ENCODE results near the gene GARS1. TPM values are rescaled to one million over a fixed set of nuclear protein-coding genes. Genes with fewer than 3 reads are reported as not detected.
A peak's percentile ranks its signal among the peaks of the same experiment; 100 is the strongest.

Gene GARS1, protein sequence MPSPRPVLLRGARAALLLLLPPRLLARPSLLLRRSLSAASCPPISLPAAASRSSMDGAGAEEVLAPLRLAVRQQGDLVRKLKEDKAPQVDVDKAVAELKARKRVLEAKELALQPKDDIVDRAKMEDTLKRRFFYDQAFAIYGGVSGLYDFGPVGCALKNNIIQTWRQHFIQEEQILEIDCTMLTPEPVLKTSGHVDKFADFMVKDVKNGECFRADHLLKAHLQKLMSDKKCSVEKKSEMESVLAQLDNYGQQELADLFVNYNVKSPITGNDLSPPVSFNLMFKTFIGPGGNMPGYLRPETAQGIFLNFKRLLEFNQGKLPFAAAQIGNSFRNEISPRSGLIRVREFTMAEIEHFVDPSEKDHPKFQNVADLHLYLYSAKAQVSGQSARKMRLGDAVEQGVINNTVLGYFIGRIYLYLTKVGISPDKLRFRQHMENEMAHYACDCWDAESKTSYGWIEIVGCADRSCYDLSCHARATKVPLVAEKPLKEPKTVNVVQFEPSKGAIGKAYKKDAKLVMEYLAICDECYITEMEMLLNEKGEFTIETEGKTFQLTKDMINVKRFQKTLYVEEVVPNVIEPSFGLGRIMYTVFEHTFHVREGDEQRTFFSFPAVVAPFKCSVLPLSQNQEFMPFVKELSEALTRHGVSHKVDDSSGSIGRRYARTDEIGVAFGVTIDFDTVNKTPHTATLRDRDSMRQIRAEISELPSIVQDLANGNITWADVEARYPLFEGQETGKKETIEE
- 100 to 1,000 TPM in 1 of 4 donors, 10 to 100 TPM in 3; 79.8 to 101 (median 88.6) TPM for polyA plus RNA-seq (ENCODE audit: insufficient read length in 4 of 4)

DNA sequence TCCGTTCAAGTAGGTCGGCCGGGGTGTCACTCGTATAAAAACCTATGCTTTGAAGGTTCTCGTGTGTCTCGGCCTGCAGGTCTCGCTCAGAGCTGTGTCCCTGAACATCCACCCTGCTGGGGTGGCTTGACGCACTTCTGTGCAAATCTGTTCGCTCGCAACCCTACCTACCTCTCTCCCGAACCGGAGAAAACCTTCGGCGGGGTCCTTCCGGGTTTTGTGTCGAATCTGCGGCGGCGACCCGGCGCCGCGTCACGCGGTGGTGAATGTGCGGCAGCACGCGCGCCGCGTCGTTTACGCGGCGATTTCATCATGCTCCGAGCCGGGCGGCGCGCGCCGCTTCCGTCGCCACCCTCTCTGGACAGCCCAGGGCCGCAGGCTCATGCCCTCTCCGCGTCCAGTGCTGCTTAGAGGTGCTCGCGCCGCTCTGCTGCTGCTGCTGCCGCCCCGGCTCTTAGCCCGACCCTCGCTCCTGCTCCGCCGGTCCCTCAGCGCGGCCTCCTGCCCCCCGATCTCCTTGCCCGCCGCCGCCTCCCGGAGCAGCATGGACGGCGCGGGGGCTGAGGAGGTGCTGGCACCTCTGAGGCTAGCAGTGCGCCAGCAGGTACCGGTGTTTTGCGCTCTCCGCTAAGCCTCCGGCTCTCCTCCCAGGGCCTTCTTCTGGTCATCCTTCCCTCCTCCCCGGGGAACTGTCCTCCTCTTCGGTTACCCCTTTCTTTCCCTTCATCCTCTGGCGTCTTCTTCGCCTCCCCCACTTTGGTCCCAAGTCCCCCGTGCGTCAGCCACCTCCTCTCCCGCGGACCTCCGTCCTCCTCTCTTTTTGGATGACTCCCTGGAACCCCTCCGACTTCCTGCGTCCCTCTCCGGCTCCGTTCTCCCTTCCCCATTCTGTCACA lies at the start of gene GARS1:
Gene GARS1 (plus strand): TSS at position 339 of the 896 bp plus-strand sequence. CDS start 44 bp downstream, at position 383.
- peak; percentile 81 to 82 (median 82) for DNase-seq (ENCODE audit: low read depth in 4 of 4, low spot score in 3 of 4)

DNA sequence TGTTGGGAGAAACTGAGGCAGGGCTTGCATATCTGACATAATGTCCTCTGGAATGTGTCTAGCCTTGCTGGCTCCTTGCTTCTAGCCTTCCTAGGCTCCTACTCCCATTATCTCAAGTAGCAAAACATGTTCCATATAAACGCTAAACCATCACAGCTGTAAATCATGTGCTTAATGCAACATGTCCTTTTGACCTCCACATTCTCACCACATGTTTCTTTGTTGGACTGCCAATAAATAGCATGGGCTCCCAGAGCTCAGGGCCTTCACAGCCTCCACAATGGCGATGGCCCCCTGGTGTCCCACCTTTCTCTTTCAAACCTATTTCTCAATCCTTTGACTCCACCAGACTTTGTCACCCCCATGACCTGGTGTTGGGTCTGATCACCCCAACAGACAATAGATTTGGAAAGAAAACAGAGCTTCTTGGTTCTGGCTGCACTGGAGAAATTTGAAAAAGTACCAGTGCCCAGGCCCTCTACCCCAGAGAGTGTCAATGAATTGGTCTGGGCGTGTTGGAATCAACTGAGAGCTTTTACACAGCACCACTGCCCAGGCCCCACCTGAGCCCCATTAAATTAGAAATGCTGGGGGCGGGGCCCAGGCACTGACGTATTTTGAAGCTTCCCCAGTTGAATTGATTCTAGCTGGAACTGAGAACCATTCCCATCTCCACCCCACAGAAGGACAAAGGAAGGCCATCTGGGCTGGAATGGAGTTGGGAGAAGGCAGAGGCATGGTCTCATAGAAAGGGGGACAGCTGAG lies 48.7 kb upstream of the GARS1 start:
- no peak for DNase-seq (ENCODE audit: low read depth in 4 of 4, low spot score in 3 of 4)

DNA sequence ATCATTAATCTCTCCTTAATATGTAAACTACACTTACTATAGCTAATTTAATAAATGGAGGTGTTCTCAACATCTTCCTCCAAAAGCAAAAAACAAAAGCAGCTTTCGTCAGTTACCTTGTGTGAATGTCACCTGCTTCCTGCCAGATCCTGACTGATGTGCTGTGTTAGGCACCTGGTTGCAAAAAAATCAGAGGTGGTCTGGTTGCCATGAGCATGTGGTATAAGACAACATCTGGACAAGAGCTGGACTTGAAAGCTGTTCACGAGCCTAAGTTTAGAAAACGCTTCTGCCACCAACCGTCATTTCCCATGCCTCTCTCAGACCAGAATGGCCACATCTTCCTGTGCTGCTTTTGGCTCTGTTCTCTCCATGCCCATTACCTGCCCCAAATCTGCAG lies 48.1 kb upstream of the GARS1 start:
- no peak for DNase-seq (ENCODE audit: low read depth in 4 of 4, low spot score in 3 of 4)

DNA sequence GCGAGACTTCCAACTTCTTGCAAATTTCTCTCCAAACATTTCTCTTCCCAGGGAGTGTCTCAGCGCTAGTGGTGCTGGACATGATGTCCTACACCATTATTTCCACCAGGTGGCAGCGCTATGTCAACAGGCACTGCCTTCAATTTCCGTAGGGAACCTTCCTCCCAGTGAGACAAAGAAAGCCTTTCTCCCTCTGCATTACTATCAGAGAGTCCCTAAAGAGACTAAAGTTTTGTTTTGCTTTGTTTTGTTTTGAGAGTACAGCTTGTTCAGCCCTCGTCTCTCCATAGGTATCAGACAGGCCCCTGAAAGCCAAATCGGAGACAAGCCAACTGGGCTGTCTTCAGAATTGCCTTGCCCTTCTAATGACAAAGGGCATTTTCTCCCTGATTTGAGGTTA lies 45.8 kb upstream of the GARS1 start:
- peak in 3 of 4 donors; percentile 52 to 71 (median 57) for DNase-seq (ENCODE audit: low read depth in 4 of 4, low spot score in 3 of 4)

DNA sequence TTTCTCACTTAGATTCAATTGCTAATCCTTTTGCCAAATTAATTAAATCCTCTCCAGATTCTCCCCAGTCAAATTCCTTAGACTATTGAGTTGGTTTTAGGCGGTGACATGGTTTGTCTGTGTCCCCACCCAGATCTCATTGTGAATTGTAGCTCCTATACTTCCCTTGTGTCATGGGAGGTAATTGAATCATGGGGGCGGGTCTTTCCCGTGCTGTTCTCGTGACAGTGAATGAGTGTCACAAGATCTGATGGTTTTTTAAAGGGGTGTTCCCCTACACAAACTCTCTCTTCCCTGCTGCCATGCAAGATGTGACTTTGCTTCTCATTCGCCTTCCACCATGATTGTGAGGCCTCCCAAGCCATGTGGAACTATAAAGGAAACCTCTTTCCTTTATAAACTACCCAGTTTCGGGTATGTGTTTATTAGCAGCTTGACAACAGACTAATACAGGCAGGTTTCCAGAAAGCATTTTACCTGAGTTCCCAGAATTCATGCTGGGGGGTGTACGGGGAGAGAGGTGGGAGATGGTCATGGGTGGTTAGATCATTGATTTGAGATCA lies 44.7 kb upstream of the GARS1 start:
- no peak for DNase-seq (ENCODE audit: low read depth in 4 of 4, low spot score in 3 of 4)

DNA sequence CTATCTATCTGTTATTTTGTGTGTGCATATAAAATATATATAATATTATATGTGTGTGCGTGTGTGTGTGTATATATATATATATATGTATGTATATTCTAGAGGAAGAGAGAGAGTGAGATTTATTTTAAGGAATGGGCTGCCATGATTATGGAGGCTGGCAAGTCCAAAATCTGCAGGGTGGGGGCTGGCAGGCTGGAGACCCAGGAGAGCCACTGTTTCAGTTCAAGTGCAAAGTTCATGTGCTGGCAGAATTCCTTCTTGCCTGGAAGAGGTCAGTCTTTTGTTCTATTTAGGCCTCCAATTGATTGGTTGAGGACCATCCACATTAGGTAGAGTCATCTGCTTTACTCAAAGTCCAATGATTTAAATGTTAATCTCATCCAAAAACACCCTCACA lies 42.3 kb upstream of the GARS1 start:
- DNase-seq (ENCODE audit: low read depth in 4 of 4, low spot score in 3 of 4): no peak

DNA sequence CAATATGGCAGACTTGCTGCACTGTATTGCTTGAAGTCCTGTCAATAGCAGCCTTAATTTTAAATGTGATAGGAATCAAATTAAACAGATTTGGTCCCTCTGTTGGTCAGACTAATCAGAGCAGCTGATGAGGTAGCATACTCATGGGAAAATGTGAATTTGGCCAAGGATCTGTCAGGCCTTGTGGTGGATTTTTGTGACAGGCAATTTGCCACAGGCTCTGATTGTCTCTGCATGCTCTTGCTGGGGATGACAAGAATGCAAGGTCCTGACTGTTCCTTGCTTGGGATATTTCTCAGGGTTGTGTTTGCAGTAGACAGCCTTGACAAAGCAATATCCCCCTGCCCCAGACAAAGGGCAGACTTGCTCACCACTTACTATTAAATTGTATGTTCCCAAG lies 41.5 kb upstream of the GARS1 start:
- DNase-seq (ENCODE audit: low read depth in 4 of 4, low spot score in 3 of 4): no peak

DNA sequence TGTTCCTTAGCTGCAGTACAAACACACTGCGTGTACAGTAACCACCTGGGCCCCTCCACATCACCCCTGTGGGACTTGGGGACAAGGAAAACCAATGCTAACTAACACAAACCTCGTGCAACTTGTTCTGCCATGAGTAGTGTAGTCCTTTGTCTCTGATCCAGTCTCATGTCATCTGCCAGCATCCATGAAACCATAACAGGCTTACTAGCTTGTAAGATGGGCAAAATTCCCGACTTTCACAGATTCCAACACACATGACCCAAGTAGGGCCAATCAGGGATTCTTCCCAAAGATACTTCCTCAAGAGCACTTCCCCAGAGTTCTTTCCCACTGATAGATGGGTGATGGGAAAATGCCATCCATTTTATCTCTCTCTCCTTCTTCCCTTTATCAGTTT lies 41.1 kb upstream of the GARS1 start:
- no peak for DNase-seq (ENCODE audit: low read depth in 4 of 4, low spot score in 3 of 4)

DNA sequence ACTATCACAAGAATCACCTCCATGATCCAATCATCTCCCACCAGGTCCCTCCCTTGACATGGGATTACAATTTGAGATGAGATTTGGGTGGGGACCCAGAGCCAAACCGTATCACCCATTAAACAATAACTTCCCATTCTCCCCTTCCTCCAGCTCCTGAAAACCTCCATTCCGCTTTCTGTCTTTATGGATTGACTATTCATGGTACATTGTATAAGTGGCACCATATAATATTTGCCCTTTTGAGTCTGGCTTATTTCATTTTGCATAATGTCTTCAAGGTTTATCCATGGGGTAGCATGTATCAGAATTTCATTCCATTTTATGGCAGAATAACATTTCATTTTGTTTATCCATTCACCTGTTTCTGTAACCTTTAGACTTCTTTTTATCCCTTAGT lies 39.2 kb upstream of the GARS1 start:
- DNase-seq (ENCODE audit: low read depth in 4 of 4, low spot score in 3 of 4): no peak

DNA sequence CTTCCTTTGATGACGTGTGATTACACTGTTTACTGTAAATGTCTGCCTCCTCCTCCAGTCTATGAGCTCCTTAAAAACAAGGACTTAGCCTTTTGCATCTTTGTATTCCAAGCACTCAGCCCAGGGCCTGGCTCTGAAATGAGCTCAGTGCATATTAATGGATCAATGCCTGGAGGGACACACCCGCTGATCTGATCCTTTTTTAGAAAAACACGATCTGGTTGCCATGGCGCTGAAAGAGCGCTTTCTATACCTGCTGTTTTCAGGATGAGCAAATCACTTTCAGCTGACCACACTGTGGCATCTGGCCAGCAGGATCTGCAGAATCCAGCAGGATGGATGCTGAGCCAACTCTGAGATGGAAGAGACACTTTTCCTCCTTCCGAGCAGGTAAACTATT lies 37.8 kb upstream of the GARS1 start:
- no peak for DNase-seq (ENCODE audit: low read depth in 4 of 4, low spot score in 3 of 4)

DNA sequence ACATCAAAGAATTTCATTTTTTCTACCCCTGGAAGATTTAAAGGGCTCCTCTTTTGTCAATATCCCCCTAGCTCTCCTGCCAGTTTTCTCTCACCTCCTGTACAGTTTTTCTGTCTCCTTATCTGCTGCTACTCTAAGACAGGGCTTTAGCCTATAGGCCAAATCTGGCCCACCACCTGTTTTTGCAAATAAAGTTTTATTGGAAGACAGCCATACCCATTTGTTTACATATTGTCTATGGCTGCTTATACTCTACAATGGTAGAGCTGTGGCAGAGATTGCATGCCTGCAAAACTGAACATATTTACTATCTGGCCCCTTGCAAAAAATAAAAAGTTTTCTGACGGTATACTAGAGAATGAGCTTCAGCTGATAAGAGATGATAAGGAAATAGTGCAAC lies 37.4 kb upstream of the GARS1 start:
- no peak for DNase-seq (ENCODE audit: low read depth in 4 of 4, low spot score in 3 of 4)

DNA sequence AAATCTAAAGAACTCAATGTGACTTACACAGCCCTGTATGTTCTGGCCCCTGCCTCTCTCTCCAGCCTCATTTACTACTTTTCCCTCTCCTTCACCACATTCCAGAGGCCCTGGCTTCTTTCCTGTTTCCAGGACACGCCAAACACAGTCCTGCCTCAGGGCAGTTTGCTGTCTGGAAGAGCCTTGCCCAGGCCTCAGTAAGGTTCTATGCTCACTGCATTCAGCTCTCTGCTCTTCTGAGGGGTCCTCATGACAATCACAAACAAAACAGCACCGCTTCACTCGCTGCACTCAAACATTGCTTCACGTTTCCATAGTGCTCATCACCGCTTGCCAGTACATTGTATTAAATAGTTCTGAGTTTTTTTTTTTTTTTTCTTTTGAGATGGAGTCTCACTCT lies 35.1 kb upstream of the GARS1 start:
- DNase-seq (ENCODE audit: low read depth in 4 of 4, low spot score in 3 of 4): no peak

DNA sequence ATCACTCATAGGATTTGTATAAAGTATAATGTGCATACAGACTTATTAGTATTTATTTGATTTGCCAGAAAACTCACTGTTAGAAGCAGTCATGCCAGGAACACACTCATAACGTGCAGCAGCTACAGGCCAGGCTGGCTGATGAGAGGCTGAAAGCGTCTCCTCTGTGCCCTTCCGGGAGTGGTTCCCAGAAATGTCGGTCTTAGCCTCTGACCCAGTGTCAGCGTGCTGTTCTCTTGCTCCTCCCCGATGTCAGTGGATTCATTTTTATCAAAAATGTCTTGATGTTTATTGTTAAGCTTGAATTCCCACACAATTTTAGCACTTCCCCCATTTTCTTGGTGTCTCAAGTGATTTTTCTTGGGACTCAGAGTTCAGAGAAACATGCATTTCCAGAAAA lies 33.3 kb upstream of the GARS1 start:
- DNase-seq (ENCODE audit: low read depth in 4 of 4, low spot score in 3 of 4): no peak

DNA sequence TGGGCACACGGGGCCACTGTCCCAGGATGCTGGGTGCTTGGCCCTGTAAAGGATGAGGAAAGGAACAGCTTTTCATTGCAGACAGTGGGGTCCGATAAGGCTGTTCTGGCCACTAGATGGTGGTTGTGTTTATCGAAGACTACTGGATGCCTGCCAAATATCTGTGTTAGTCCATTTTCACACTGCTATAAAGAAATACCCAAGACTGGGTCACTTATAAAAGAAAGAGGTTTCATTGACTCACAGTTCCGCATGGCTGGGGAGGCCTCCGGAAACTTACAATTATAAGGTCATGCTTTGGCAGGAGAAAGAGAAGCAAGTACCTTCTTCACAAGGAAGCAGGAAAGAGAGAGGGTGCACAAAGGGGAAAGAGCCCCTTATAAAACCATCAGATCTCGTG lies 32.2 kb upstream of the GARS1 start:
- DNase-seq (ENCODE audit: low read depth in 4 of 4, low spot score in 3 of 4): no peak

DNA sequence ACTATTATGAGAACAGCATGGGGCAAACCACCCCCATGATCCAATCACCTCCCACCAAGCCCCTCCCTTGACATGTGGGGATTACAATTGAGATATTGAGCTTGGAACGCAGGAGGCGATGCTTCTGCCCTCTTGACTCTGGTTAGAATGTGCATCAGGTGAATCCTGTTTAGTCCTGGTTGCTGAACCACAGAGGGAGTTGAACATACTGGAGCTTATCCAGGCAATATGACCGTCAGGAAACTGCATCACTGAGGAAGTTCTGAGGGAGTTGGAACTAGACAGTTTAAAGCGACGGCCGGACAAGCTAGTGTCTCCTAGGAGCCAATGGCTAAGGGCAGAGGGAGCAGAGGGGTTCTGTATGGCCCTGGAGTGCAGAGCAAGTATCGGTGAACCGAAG lies 31.8 kb upstream of the GARS1 start:
- no peak for DNase-seq (ENCODE audit: low read depth in 4 of 4, low spot score in 3 of 4)

DNA sequence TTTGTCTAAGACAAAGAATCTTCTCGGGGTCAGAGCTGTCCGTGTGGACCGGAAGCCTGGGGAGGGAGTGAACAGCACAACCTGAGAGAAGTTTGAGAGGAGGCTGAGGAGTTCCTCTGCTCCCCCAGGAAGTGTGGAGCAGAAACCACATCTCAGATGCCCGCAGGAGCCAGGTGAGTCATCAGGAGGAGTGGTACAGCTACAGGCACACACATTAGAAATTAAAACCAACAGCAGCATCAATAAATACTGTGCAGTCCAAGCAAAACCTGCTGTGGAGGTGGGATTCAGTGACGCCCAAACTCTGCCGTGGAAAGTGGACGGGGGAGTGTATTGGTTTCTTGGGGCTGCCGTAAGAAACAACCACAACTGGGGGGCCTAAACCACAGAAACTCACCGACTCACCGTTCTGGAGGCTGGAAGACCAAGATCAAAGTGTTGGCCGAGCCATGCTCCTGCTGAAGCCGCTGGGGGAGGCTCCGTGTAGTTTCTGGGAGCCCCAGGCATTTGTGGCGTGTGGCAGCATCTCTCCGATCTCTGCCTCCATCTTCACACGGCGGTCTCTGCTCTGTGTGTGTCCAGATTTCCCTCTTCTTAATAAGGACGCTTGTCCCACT lies 31.2 kb upstream of the GARS1 start:
- DNase-seq (ENCODE audit: low read depth in 4 of 4, low spot score in 3 of 4): no peak

DNA sequence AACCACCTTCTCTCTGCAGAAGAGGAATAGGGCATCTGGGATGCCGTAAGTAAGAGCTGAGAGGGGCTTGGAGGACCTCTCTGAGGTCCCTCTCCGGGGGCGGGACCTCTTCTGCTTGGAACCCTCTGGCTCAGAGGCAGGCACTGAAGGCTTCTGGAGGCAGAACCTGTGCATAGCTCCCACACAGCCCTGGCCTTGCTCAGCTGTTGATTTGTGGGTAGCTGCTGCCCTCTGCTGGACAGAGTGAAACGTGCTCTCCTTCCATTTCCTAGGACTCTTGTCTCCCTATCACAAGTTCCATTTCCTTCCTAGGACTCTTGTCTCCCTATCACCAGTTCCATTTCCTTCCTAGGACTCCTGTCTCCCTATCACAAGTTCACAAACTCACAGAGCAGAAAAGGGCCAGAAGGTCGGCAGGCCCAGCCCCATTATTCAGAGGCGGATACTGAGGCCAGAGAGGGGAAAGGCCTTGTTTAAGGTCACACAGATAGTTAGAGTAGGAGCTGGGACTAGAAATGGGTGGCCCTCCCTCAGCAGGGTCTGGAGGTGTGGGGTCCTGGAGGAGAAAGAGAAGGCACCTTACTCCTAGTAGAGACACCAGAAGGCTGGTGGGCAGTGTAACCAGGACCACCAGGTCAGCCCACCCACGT lies 30.3 kb upstream of the GARS1 start:
- peak; percentile 64 to 73 (median 72) for DNase-seq (ENCODE audit: low read depth in 4 of 4, low spot score in 3 of 4)

DNA sequence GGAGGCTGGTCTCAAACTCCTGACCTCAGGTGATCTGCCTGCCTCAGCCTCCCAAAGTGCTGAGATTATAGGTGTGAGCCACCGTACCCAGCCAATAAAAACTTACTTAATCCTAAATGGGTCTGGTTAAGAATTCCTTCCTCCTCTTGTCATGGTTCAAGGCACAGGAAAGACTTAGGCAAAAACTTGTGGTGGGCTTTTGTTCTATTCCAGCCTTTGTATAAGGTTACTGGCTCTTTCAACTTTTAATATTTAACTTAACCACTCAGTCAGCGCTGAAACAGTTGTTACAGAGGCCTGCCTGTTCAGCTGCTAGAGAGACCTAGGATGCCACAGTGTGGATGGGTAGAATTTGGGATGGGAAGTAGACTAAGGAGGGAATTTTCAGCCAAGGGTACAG lies 28.1 kb upstream of the GARS1 start:
- DNase-seq (ENCODE audit: low read depth in 4 of 4, low spot score in 3 of 4): no peak

DNA sequence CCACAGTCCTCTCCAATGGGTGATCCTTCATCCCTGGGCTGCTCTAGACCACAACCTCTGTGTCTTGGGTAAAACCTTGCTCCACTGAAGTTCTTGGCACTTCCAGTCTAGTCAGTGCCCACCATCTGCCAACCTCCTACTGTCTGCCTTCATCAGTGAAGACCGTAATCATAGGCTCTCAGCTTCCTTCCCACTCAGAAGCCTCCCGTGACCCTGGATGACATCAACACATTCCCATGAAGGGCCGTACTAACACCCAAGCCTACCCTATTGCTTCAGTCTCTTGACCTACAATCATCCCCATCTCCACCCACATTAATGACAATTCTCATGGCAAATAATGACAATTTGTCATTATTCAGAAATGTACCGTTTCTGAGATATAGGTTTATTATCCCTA lies 27.6 kb upstream of the GARS1 start:
- DNase-seq (ENCODE audit: low read depth in 4 of 4, low spot score in 3 of 4): no peak
